WI38 (cell line): ENCODE data around the gene UGT1A3.

Experiments
- H3K4me3 ChIP-seq: 2 replicates; pipeline ENCODE4 v1.5.1; 2011; ENCODE audit warnings: low read depth, mild to moderate bottlenecking, control low read depth, low read length
- TF ChIP-seq, protein P1 (sequence below): IDR thresholded peaks from 2 replicates; pipeline ENCODE4 v1.5.1; 2012; ENCODE audit warnings: low read depth, mild to moderate bottlenecking, control low read depth, low read length

Gene UGT1A3

GRCh38 chr2:233792720-233793119 is 63.9 kb downstream of the UGT1A3 start:
- H3K4me3 ChIP-seq, result no peak overlapping the region
- TF ChIP-seq, protein P1, sequence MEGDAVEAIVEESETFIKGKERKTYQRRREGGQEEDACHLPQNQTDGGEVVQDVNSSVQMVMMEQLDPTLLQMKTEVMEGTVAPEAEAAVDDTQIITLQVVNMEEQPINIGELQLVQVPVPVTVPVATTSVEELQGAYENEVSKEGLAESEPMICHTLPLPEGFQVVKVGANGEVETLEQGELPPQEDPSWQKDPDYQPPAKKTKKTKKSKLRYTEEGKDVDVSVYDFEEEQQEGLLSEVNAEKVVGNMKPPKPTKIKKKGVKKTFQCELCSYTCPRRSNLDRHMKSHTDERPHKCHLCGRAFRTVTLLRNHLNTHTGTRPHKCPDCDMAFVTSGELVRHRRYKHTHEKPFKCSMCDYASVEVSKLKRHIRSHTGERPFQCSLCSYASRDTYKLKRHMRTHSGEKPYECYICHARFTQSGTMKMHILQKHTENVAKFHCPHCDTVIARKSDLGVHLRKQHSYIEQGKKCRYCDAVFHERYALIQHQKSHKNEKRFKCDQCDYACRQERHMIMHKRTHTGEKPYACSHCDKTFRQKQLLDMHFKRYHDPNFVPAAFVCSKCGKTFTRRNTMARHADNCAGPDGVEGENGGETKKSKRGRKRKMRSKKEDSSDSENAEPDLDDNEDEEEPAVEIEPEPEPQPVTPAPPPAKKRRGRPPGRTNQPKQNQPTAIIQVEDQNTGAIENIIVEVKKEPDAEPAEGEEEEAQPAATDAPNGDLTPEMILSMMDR, result no peak

DNA sequence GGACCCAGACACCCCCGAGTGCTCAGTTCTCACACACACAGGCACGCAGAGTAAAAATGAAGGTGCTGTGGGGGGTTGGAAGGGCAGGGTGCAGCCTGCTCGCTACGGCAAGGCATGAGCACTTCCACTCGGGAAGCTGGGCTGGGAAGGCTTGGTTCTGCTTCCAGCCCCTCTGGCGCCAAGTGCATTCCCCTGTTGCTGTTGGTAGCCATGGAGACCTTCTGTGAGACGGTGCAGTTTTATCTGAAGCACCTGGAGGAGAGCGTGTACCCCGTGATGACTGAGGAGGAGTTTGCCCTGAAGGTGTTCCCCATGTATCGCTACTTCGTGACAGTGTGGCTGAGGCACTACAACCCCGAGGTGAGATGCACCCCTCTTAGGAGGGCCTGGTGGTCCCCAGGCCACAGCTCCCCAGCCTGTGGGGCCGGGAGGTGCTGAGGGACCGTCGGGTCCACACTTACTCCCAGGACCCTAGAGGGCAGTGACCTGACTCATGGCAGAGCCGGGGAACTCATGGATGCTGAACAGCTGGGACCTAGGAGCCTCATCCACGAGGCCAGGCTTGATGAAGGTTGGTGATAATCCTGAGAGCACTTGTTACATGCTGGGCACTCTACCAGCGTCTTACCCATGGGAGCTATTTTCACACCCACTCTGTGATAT is 64.8 kb downstream of the UGT1A3 start:
- H3K4me3 ChIP-seq, result no peak overlapping the region
- TF ChIP-seq, protein P1, result no peak

DNA sequence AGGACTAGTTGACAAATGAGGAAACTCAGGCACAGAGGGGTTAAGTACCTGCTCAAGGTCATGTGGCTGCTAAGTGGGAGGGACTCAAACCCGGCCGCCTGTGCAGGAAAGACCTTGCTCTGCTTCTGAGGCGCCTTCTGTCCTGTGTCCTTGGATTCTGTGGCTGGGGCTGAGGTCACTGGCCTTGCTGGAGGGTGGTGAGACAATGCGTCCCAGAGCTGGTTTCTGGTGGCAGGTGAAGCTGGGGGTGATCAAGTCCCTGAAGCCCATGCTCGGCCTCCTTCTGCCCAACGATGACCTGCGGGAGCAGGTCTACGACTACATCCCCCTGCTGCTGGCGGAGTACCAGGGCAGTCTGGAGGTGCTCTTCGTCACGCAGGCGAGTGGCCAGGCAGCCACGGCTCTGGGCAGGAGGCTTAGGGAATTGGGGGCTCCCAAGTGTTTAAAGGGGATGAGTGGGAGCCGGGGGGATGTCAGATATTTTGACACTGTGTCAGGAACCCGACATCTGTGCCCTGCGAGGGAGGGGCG is 65.4 kb downstream of the UGT1A3 start:
- H3K4me3 ChIP-seq, result no peak overlapping the region
- TF ChIP-seq, protein P1, result no peak

DNA sequence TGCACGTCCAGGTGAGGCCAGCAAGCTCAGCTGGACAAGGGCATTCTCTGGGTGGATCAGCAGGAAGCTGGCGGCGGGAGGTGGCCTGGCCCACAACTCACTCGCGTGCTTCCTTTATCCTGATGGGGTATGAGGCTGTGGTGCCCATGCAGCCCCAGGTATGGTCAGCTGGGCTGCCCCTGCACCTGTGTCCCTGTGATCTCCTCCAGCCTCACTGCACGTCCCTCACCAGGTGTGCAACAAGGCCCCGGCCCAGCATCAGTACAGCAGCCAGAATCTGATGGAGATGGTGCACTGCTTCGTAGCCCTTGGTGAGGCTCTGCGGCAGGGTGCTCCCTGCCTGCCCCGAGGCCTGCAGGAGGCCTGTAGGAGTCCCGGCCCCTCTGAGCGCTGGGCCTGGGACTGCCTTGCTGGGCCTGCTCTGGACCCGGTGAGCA is 66.9 kb downstream of the UGT1A3 start:
- H3K4me3 ChIP-seq, result no peak overlapping the region
- TF ChIP-seq, protein P1, result no peak

DNA sequence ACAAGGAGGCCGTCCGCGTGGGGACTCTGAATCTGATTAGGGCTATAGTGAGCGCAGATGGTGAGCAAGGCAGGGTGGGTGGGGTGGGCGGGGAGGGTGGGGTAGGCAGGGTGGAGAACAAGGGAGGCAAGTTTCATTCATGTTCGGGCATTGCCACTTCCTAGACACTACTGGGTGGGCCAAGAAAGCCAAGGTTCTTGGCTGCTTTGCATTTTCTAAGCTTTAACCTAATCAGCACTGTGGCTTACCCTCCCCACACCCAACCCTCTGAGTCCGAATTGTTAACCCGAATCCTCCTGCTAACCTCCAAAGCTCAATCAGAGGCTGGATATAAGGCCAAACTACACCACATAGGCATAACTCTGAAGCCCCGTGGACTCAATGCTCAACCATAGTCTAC is 67.4 kb downstream of the UGT1A3 start:
- H3K4me3 ChIP-seq, result no peak overlapping the region
- TF ChIP-seq, protein P1, result no peak

DNA sequence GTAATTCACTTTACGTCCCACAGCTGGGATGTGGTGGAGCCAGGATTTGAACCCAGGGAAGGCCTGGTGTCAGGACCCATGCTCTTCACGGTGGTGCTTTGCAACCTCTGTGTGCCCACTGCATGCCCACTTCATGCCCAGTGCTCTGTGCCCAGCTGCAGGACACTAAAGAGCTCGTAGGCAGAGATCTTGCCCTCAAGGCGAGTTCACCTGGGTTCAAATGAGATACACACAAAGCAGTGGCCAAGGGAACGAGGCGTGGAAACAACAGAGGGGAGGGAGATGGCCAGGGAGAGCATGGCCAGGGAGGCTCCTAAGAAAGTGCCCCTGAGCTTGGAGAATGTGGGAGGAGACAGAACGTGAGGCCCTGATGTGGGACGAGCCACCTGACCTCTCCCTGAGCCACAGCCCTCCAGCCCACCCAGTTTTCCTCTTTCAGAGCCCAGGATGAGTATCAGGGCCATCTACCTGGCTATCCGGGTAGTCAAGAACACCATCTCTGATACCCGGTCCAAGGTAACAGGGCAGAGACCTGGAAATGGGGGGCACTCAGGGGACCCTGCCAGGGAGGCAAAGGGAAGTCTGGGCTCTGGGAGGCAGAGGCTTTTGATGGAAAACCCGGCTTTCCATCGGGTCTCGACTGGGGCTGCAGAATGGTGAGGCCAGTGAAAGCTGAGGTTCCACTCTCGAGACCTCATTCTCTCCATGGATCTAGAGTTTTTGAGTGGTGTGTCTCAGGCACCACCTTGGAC is 69.7 kb downstream of the UGT1A3 start:
- TF ChIP-seq, protein P1, result no peak
- no peak overlapping the region for H3K4me3 ChIP-seq

GRCh38 chr2:233799087-233799665 is 70.3 kb downstream of the UGT1A3 start:
- H3K4me3 ChIP-seq, result no peak overlapping the region
- TF ChIP-seq, protein P1, result no peak
